ENCODE data around the gene RSPRY1. TPM values are rescaled to one million over a fixed set of nuclear protein-coding genes. Genes with fewer than 3 reads are reported as not detected.

The RSPRY1 gene
- total RNA-seq, 1 donor from 2014 or later: 34.9 TPM

DNA sequence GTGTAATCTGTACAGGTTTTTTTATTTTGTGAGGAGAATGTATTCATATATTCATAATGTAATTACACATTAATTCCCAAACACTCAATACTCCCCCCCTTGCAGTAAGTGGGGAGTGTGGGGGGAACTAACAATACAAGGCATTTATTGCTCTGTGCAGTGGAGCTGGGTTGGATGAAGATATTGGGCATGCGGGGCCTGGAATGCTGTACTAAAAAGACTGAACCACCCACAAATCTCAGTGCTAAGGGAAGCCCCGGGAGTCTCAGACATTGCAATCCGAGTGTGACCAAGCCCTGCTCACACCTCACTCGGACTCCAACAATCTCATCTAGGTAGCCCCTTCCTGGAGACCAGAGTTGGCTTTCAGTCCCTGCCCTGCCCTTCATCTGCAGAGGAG, 92.4 kb downstream of the RSPRY1 start:
- peaks cover 2% of the 10 kb centered on the region for H3K27me3 ChIP-seq (ENCODE audit: low read depth)
- H3K27ac ChIP-seq: no peak overlapping the region
- ATAC-seq (no peak), DNase-seq (no peak)
- H3K4me3 ChIP-seq: no peak overlapping the region
- H3K9me3 ChIP-seq: no peaks in the 10 kb centered on the region
- H3K4me1 ChIP-seq: peaks cover 72% of the 10 kb centered on the region
- H3K36me3 ChIP-seq: no peaks in the 10 kb centered on the region
- TF ChIP-seq, protein P1, sequence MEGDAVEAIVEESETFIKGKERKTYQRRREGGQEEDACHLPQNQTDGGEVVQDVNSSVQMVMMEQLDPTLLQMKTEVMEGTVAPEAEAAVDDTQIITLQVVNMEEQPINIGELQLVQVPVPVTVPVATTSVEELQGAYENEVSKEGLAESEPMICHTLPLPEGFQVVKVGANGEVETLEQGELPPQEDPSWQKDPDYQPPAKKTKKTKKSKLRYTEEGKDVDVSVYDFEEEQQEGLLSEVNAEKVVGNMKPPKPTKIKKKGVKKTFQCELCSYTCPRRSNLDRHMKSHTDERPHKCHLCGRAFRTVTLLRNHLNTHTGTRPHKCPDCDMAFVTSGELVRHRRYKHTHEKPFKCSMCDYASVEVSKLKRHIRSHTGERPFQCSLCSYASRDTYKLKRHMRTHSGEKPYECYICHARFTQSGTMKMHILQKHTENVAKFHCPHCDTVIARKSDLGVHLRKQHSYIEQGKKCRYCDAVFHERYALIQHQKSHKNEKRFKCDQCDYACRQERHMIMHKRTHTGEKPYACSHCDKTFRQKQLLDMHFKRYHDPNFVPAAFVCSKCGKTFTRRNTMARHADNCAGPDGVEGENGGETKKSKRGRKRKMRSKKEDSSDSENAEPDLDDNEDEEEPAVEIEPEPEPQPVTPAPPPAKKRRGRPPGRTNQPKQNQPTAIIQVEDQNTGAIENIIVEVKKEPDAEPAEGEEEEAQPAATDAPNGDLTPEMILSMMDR (IDR thresholded peaks at IDR 0.05): no peak
- intact Hi-C loops (cut with DNase I): no loop called here

DNA sequence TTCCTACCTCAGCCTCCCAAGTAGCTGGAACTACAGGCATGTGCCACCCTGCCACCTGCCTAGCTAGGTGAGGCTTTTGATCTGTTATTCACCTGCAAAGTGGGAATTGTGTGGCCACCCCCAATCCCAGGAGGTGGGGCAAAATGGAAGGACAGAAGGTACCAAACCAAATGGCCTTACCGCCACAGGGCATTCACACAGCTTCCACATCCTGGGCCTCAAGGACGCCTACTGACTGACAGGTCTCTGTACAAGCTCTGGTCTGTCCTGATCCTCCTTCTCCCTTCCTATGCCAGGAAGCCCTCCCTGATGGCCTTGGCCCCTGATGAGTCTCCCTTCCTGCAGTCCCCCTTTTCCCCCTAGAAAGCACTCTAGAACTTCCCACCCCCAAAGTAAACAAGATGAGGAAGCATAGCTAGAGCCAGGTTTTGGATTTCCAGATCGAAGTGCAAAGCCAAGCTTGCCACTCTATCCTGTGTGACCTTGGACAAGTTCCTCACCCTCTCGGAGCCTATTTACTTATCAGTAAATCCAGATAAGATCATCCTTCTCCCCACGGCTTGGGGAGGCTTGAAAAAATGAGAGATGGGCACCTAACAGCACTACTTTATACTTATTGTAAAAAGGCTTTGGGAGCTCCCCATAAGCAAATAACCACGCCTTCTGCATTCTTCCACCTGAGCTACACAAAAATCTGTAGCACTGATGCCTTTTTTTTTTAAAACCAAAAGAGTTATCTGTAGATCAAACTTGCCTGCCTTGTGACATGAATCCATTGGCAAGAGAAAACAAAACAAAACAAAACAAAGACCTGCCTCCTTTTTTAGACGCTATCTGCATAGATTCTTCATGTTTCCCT, 93.9 kb downstream of the RSPRY1 start:
- DNase-seq (no peak), ATAC-seq (no peak)
- Histone ChIP-seq H3K4me1 (peaks cover 78% of the 10 kb centered on the region), H3K27ac (no peak overlapping the region), H3K36me3 (no peaks in the 10 kb centered on the region), H3K4me3 (no peak overlapping the region), H3K9me3 (no peaks in the 10 kb centered on the region), H3K27me3 (ENCODE audit: low read depth) (peaks cover 16% of the 10 kb centered on the region)
- intact Hi-C loops (cut with DNase I): no loop called here
- TF ChIP-seq, protein P1 (IDR thresholded peaks at IDR 0.05): no peak

DNA sequence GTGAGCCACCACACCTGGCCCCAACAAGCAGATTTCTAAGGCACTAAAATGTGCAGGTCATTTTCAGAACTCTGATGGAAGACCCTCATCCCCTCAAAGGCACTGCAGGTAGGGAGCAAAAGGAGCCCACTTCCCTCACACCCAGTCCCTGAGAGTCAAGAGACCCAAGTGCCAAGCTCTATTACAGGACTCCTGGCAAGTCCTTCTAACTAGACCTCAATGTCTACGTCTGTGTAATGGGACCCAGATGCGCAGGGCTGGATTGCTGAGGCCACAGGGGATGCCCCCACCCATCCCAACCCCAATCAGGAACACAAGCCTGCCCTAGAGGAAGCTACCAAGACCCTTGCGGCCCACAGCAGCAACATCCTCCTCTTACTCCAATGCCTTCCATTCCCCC, 95.7 kb downstream of the RSPRY1 start:
- no peak overlapping the region for H3K4me3 ChIP-seq

DNA sequence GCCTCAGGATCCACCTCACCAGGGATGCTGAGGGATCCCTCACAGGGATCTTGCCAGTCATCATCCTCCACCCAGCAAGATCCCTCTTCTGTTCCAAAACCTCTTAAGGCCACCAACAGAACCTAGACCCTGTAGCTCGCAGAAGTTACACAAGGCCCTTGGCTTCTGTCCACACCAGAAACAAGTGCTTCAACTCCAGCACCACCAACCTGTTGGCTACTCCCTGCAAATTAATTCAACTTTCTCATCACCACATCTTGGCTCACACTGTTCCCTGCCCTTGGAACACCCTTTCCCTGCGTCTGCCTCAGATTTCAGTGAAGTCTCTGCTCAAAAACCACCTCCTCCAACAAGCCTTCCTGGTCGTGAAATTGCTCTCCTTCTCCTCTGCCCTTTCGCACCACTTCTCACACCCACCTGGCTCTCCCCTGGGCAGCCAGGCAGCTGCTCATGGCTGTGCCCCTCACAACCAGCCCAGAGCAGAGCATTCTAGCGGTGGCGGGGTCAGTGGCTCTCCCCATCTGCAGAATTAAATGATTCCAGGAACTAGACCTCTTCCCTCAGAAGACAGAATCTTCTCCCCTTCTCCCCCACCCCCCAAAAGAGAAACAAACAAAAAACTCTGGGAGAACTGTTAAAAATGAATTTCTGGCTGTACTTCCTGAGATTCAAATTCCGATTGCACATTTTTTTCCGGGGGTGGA, 96.5 kb downstream of the RSPRY1 start:
- H3K4me1 ChIP-seq: peaks cover 51% of the 10 kb centered on the region
- TF ChIP-seq, protein P1 (IDR thresholded peaks at IDR 0.05): no peak
- no peaks in the 10 kb centered on the region for H3K36me3 ChIP-seq
- DNase-seq (no peak), ATAC-seq (peak; percentile 20 to 31)
- H3K27ac ChIP-seq: peak overlapping the region; percentile 86
- no peaks in the 10 kb centered on the region for H3K9me3 ChIP-seq
- intact Hi-C loops (cut with DNase I): no loop called here
- H3K4me3 ChIP-seq: peak overlapping the region; percentile 73
- H3K27me3 ChIP-seq (ENCODE audit: low read depth): peaks cover 16% of the 10 kb centered on the region

More for the DNA sequence above, 95.7 kb downstream of the RSPRY1 start:
- DNase-seq (no peak), ATAC-seq (no peak)
- Histone ChIP-seq H3K36me3 (no peaks in the 10 kb centered on the region), H3K27me3 (ENCODE audit: low read depth) (peaks cover 16% of the 10 kb centered on the region), H3K27ac (peak overlapping the region; percentile 86), H3K4me1 (peaks cover 60% of the 10 kb centered on the region), H3K9me3 (no peaks in the 10 kb centered on the region)
- TF ChIP-seq, protein P1 (IDR thresholded peaks at IDR 0.05): no peak
- intact Hi-C loops (cut with DNase I): no loop called here

DNA sequence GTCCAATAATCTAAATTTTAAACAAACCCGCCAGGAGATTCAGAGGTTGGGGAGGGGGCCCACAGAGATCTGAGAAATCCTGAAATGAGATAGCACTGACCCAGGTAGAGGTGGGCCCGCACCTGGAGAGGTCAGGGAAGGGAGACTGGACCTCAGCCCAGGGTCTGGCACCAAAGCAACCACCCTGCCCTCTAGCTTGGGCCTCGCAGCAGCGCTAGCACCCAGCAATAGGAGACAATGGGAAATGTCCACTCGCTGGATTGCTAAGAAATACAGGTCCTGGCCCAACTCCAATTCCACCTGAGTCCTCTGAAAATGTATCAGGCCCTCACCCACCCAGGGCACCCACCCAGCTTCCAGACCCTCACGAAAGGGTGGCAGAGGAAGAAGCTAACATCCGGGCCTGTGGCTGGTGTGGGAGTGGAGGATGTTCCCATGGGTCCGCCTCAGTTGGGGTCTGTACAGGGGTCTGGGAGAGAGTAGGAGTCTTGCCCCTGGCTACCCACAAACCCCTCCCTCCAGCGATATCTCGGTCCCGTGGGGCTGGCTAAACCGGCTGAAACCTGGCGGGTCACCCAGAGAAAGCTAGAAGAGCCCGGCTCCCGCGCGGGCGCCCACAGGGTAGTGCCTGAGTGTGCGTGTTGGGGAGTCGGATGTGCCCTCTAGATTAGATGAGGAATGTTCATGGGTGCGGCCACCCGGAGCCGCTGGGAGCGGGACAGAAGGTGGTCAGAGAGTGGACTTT, 97.3 kb downstream of the RSPRY1 start:
- H3K4me1 ChIP-seq: peaks cover 44% of the 10 kb centered on the region
- peak; percentile 78 to 81 for ATAC-seq
- no peaks in the 10 kb centered on the region for H3K9me3 ChIP-seq
- peak overlapping the region; percentile 86 for H3K27ac ChIP-seq
- peak overlapping the region; percentile 73 for H3K4me3 ChIP-seq
- DNase-seq: peak; percentile 62
- intact Hi-C loops (cut with DNase I): no loop called here
- TF ChIP-seq, protein P1 (IDR thresholded peaks at IDR 0.05): no peak
- no peaks in the 10 kb centered on the region for H3K36me3 ChIP-seq
- H3K27me3 ChIP-seq (ENCODE audit: low read depth): peaks cover 16% of the 10 kb centered on the region
